Measurements from ENCODE around the gene CDH4.
A peak's percentile ranks its signal among the peaks of the same experiment; 100 is the strongest.

Gene CDH4

GRCh38 chr20:61436667-61437279 lies 184.7 kb downstream of the CDH4 start (continued):
- TF ChIP-seq ZBTB44 (tag by site-specific recombination; IDR thresholded peaks at IDR 0.05) (peak; percentile 13; the same call in 1 of the 2 replicates), ZNF629 (tag by site-specific recombination; IDR thresholded peaks at IDR 0.05) (peak; percentile 56; the same call in 1 of the 2 replicates), ZSCAN23 (tag by site-specific recombination; IDR thresholded peaks at IDR 0.05) (0 out of 2 replicates have a peak, but pooled peaks have one; percentile 41), WT1 (tag by site-specific recombination; IDR thresholded peaks at IDR 0.05) (peak; percentile 12; the same call in 1 of the 2 replicates), ZNF221 (tag by site-specific recombination; IDR thresholded peaks at IDR 0.05; ENCODE audit: borderline replicate concordance) (no peak), CTCF (tag by site-specific recombination; IDR thresholded peaks at IDR 0.05) (no peak), ZEB2 (tag by site-specific recombination; IDR thresholded peaks at IDR 0.05) (no peak; the same call in 1 of the 2 replicates), ZNF549 (tag by site-specific recombination; IDR thresholded peaks at IDR 0.05) (no peak), ZNF449 (tag by site-specific recombination; IDR thresholded peaks at IDR 0.05) (peak; percentile 16; the same call in 1 of the 2 replicates), ZNF121 (tag by site-specific recombination; IDR thresholded peaks at IDR 0.05) (no peak), ZNF398 (tag by site-specific recombination; IDR thresholded peaks at IDR 0.05) (no peak), PRDM10 (tag by site-specific recombination; IDR thresholded peaks at IDR 0.05) (peak; percentile 75), SP2 (tag by site-specific recombination; IDR thresholded peaks at IDR 0.05) (no peak), ZFP69B (tag by site-specific recombination; IDR thresholded peaks at IDR 0.05) (peak; percentile 41; the same call in 1 of the 2 replicates), KLF9 (tag by site-specific recombination; IDR thresholded peaks at IDR 0.05; ENCODE audit: low read depth) (peak; percentile 55; the same call in 1 of the 2 replicates), AEBP2 (tag by site-specific recombination; IDR thresholded peaks at IDR 0.05; ENCODE audit: borderline replicate concordance) (no peak), SALL2 (tag by site-specific recombination; IDR thresholded peaks at IDR 0.05; ENCODE audit: borderline replicate concordance) (no peak), ZNF423 (tag by site-specific recombination; IDR thresholded peaks at IDR 0.05) (no peak), ZNF426 (tag by site-specific recombination; IDR thresholded peaks at IDR 0.05) (no peak), ZNF548 (tag by site-specific recombination; IDR thresholded peaks at IDR 0.05) (no peak), ZNF366 (tag by site-specific recombination; conservative IDR thresholded peaks at IDR 0.05) (0 out of 2 replicates have a peak, but pooled peaks have one; percentile 32), GLIS1 (tag by site-specific recombination; IDR thresholded peaks at IDR 0.05) (peak; percentile 91), MEIS1 (CRISPR knock-in tag; IDR thresholded peaks at IDR 0.05; ENCODE audit: borderline replicate concordance) (no peak; the same call in 1 of the 2 replicates), ELK4 (IDR thresholded peaks at IDR 0.05; ENCODE audit: borderline replicate concordance, low read depth, low read length) (no peak), ZNF248 (tag by site-specific recombination; IDR thresholded peaks at IDR 0.05) (no peak), ZNF48 (tag by site-specific recombination; IDR thresholded peaks at IDR 0.05) (no peak)
